NCI-H1930 (cell line): ENCODE data around the gene LPCAT3.

Experiments used
- DNase-seq, 2 experiments: peaks; one replicate each; lab custom pipeline; 2025; lab: John Stamatoyannopoulos, UW

The LPCAT3 gene

GRCh38 chr12:6998715-6999451 is 19.4 kb downstream of the LPCAT3 start:
- no peak for DNase-seq

- no peak for DNase-seq
Observed at GRCh38 chr12:6996040-6996441, 22.2 kb downstream of the LPCAT3 start.

DNA sequence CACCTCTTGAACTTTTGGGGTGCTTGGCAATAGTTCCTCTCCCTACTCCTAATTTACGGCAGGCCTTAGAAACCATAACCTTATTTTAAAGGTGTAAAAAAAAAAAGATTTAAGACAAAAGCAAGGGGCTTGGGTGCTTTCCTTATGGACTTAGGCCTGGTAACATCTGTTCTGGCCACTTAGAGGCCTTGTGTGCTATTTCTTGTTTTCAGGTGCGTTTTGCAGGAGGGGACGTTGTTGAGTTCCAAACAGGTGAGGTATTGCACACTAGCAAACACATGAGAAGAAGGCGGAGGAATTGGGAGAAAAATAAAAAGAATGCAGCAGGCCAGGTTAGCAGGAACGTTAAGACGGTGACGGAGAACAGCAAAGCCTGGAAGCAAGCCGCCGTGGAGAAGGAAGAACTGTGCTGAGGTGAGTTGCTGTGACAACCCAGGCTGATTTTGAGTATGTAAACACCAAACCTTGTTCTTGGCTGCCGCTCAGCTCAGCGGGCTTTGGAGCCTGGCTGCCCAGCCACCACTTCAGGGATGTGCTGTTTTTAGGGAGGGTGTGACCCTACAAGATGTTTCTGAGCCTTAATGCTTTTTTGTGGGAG is 30.2 kb downstream of the LPCAT3 start:
- no peak for DNase-seq

DNA sequence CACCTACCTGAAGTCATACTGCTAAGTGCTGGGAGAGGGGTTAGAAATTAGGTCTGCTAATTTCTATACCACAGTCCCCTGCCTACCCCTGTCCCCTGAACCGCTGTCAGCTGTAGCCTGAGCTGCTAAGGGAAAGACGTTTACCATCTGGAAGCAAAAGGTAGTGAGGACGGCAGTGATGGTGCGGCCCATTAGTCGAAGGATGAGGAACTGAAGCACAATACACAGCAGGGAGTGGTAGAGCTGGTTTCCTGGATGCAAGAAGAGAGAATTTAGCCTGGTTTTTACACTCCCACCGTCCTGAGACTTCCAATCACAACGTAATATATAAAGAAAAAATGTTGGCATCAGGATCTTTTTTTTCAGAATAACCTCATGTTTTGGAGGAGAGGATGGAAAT is 35.7 kb downstream of the LPCAT3 start:
- DNase-seq, result no peak

DNA sequence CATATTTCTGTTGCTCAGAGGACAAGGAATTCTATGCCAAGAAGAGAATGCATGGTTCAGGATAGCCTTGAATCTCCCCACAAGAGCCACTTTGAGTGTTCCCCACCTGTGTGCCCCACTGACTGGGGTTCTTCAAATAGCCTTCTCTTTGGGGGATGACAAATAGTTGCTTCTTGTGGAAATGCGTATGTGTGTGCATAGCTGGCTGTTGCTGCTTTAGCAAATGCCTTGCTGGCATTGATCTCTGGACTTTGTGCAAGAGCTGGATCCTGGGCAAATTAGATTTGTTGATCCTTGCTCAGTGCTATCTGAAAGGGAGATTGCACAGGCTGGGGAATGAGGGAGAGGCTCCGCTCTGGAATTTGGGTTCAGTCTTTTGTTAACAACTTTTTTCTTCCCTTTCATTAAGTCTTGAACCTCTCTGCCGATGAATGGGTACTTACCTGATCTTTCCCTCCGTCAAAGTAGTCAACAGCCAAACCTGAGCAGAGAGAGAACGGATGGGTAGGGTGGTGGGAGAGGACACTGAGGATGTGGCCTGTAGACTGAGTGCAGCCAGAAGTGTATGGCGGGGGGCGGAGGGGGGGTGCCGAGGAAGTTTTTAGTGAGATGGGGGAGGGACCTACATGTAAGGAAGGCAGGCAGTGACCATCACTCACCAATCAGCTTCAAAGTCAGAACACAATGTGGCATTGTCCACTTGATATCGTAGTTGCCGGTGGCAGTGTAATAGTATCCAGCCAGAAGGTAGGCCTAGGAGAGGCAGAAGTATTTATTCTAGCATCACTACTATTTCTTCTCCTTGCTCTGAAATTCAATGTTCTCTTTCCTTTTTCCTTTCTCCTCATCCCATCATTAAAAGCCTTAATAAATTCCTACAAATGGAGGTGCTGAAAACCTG is 36.9 kb downstream of the LPCAT3 start:
- no peak for DNase-seq

GRCh38 chr12:6980740-6981139 is 37.5 kb downstream of the LPCAT3 start:
- no peak for DNase-seq

GRCh38 chr12:6980075-6980474 is 38.2 kb downstream of the LPCAT3 start:
- DNase-seq, result no peak

- no peak for DNase-seq
Observed at GRCh38 chr12:6979453-6979852, 38.8 kb downstream of the LPCAT3 start.

- DNase-seq, result no peak
Observed at GRCh38 chr12:6979021-6979420, 39.3 kb downstream of the LPCAT3 start.

DNA sequence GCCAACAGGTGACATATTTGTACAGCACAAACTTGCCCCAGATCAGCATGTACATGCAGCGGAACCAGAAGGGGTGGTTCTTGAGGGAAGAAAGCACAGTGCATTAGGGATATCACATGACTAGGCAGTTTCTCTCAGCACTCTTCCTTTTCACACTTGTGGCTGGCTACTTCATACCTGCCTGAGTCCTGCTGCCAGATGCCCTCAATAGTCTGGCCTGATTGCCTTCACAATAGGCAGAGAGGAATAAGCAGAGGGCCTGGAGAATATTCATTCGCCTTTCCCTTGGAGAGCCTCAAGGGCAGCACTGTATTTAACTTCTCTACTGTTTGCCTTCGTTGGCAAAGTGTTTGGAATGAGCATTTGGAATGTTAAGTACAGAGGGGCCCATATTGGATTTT is 39.7 kb downstream of the LPCAT3 start:
- no peak for DNase-seq

- no peak for DNase-seq
Observed at GRCh38 chr12:6978188-6978587, 40.1 kb downstream of the LPCAT3 start.

DNA sequence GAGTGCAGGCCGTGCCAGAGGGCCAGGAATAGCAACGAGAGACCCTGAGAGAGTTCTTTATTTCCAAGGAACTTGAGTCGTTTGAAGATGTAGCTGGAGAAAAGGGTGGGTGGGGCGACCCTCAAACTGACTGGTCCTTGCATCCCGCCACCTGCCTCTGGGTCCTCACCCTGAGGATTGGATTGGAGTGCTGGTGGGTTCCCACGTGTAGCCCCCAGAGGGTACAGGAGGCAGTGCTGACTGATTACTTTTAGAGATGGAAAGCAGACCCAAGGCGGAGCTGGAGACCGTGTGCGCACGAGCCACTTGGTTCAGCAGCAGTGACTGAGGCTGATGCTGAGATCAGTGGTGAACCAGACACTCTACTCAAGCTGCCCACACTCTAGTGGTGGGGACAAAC is 40.6 kb downstream of the LPCAT3 start:
- DNase-seq, result no peak

DNA sequence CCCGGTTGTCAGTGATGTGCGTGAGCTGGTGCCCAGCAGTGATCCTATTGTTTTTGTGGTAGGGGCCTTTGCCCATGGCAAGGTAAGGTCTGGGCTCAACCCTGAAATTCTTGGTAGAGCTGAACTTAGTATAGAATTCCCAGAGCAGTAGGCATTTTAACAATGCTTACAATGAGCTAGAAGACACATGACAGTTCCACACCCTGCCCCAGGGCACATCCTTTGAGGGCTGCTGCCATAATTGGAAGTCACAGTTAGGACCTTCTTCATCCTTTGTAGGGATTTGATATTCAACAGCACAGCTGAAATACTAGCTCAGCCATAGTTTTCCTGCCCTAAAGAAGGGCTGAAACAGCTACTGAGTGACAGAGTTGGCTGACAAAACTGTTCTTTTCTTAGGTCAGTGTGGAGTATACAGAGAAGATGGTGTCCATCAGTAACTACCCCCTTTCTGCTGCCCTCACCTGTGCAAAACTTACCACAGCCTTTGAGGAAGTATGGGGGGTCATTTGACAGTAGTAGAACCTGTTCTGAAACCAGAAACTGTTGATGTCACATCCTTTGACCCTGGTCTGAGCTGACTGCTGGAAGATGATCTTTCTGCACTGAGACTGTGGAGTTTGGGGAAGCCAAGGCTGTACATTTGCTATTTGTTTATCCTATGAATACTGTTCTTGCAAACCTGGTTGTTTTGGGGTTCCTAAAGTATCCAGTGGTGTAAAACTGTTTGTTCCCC is 42.8 kb downstream of the LPCAT3 start:
- no peak for DNase-seq

DNA sequence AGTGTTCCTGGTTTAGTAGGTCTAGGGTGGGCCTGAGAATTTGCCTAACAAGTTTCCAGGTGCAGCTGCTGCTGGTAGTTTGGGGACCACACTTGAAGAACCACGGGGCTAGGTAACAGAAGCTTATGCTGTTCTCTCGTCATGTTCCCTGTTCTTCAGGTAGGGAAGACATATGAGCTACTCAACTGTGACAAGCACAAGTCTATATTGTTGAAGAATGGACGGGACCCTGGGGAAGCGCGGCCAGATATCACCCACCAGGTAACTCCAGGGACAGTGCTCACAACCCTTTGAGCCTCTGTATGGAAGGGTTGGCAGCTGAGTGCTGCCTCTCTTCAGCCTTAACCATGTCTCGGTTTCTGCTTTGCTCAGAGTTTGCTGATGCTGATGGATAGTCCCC is 44.1 kb downstream of the LPCAT3 start:
- no peak for DNase-seq

GRCh38 chr12:6970096-6970527 is 48.2 kb downstream of the LPCAT3 start:
- DNase-seq, result no peak

- DNase-seq, result no peak
Observed at GRCh38 chr12:6968426-6968825, 49.9 kb downstream of the LPCAT3 start.

DNA sequence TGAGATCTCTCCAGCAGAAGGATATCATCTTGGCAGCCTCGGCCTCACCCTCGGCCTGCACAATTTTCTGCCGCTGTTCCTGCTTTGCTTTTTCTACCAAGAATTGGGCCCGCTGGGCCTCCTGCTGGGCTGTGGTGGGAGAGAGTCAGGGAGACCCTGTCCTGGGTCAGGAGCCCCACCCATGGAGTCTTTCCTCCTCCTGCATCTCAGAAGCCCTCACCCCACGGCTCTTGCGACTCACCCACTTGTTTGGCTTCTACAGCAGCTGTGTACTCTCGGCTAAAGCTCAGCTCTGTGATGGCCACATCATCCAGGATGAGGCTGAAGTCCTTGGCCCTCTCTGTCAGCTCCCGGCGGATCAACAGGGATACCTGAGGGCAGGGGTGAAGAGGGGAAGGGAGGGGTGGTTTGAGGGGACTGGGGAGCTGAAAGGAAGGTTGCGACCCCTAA is 50.6 kb downstream of the LPCAT3 start:
- DNase-seq, result no peak

GRCh38 chr12:6966351-6966750 is 51.9 kb downstream of the LPCAT3 start:
- no peak for DNase-seq

- no peak for DNase-seq
Observed at GRCh38 chr12:6965714-6966113, 52.6 kb downstream of the LPCAT3 start.

GRCh38 chr12:6965026-6965661 is 53.1 kb downstream of the LPCAT3 start:
- DNase-seq, result peak; percentile 75 to 86

DNA sequence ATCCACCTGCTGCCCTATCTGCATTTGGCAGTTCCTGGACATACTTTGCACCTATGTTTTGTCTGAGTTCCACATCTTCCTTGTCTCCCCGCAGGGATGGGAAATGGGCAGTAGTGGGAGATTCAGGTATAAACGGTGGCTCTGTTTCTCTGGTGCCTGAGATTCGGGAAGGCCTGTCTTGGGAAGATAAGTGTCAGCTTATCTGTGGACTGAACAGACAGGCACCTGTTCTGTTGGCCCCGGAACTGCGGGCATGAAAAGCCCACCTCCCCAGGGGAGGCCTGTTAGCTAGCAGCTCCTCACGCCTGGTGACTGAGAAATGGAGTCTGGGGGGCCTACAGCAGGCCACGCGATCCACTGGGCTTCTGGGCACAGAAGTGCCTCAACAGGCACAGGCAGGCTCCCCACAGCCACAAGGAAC is 53.7 kb downstream of the LPCAT3 start:
- no peak for DNase-seq
